ENCODE data around the gene GPR27. TPM values are rescaled to one million over a fixed set of nuclear protein-coding genes. Genes with fewer than 3 reads are reported as not detected.

Gene GPR27
- total RNA-seq, 6 experiments from 2014 or later: 0.09 to 0.37 (median 0.12) TPM; not detected in 1

DNA sequence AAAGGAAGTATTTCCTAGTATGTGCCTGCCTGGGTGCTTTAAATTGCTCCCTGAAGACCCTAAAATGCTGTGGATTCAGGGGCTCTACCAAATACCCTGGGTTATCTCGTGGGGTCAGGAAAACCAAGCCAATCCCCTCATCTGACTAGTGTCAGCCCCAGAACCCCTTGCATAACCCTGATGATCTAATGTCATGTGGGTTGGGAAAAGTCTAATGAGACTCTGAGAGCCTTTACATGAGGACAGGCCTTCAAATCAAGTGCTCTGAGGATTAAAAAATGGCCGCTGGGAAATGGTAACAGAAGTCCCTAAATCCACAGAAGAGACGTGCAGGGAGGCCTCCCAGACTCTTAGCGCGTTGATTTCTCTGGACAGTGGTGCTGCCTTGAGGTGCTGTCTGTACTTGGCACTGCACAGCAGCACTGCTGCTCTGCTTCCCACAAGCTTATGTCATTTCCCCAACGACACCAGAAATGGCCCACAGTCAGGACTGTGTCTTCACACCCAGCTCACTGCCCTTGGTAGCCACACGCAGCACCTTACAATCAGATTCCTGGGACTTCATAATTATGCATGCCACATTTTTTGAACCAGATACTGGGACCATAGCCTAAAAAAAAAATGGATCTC is 45.1 kb upstream of the GPR27 start:
- Histone ChIP-seq H3K9me3 (no peaks in the 10 kb centered on the region), H3K4me3 (no peak overlapping the region), H3K27me3 (no peaks in the 10 kb centered on the region), H3K4me1 (no peaks in the 10 kb centered on the region), H3K27ac (no peak overlapping the region), H3K36me3 (no peaks in the 10 kb centered on the region)
- DNase-seq (no peak), ATAC-seq (peak; percentile 53 to 67 (median 54))
- TF ChIP-seq, protein P1, sequence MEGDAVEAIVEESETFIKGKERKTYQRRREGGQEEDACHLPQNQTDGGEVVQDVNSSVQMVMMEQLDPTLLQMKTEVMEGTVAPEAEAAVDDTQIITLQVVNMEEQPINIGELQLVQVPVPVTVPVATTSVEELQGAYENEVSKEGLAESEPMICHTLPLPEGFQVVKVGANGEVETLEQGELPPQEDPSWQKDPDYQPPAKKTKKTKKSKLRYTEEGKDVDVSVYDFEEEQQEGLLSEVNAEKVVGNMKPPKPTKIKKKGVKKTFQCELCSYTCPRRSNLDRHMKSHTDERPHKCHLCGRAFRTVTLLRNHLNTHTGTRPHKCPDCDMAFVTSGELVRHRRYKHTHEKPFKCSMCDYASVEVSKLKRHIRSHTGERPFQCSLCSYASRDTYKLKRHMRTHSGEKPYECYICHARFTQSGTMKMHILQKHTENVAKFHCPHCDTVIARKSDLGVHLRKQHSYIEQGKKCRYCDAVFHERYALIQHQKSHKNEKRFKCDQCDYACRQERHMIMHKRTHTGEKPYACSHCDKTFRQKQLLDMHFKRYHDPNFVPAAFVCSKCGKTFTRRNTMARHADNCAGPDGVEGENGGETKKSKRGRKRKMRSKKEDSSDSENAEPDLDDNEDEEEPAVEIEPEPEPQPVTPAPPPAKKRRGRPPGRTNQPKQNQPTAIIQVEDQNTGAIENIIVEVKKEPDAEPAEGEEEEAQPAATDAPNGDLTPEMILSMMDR (IDR thresholded peaks at IDR 0.05): no peak
- no peak for TF ChIP-seq POLR2A (IDR thresholded peaks at IDR 0.05)
- 39% methylated on average over 7 of the region's 7 CpGs for WGBS (ENCODE audit: insufficient coverage, low coverage, low lambda C conversion rate, missing lambda C conversion rate)
- intact Hi-C loops (cut with DNase I): no loop called here

DNA sequence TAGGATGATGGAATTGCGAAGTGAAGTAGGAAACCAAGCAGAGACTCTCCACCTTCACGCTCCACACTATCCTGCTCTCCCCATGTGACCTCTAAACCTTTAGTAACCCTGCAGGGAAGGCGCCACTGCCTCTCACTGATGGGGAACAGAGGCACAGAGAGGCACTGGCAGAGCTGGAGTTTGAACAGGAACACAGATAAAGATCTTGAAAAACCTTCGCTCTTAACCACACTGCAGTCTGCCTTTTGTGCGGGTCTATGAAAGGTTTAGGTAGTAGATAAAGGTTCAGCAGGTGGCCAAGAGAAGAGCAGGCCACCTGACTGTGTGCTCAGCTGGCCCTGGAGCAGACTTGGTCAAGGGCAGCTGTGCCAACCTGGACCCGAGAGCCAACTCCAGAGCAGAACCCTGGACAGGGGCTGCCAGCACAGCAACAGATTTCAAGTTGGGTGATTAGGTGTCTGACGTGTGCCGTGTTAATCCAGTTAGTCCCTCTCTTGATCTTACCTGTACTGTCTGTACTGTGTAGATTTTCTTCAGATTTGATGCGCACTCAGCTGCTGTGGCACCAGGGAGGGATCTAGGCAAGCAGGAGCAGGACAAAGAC is 43.6 kb upstream of the GPR27 start:
- no peak overlapping the region for H3K4me3 ChIP-seq
- H3K36me3 ChIP-seq: no peaks in the 10 kb centered on the region
- no peak for TF ChIP-seq POLR2A (IDR thresholded peaks at IDR 0.05)
- TF ChIP-seq, protein P1 (IDR thresholded peaks at IDR 0.05): no peak
- DNase-seq (no peak), ATAC-seq (peak in 2 of 4 donors; percentile 22 to 43)
- WGBS (ENCODE audit: insufficient coverage, low coverage, low lambda C conversion rate, missing lambda C conversion rate): 80% methylated on average over 6 of the region's 9 CpGs
- no peaks in the 10 kb centered on the region for H3K4me1 ChIP-seq
- no peaks in the 10 kb centered on the region for H3K27me3 ChIP-seq
- intact Hi-C loops (cut with DNase I): loop anchor here in 1 of 2 donors (10.0 kb wide), 1 partner anchor 165 kb away; no protein-coding TSS in a partner anchor
- no peaks in the 10 kb centered on the region for H3K9me3 ChIP-seq
- H3K27ac ChIP-seq: no peak overlapping the region

DNA sequence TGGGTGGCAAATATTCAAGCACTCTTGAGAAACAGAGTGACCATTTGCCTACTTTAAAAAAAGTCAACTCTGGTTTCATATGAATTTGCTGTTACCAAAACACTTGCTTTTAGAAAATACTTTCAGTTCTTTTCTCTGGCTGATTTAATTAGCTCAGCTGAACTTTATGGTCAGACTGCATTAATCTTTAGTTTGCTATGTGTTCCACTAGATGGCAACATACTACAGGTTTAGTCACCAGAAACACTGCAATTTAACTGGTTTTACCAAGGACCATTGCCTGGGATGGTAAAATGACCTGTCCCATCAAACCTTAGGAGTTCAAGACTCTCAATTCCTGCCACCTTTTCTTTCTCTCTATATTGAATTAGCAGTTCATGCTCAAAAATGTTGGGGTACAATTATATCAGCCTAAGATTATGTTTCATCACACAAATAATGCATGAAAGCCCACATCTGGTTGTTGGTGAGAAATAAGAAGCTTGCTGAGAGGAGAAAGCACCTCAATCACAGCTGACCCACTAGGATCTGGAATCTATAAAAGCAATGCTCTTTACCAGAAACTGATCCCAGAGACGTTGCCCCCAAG is 42.7 kb upstream of the GPR27 start:
- TF ChIP-seq, protein P1 (IDR thresholded peaks at IDR 0.05): peak; percentile 62 to 70 (median 64)
- TF ChIP-seq POLR2A (IDR thresholded peaks at IDR 0.05): no peak
- Histone ChIP-seq H3K27me3 (no peaks in the 10 kb centered on the region), H3K27ac (no peak overlapping the region), H3K4me1 (no peaks in the 10 kb centered on the region), H3K36me3 (no peaks in the 10 kb centered on the region), H3K4me3 (no peak overlapping the region), H3K9me3 (no peaks in the 10 kb centered on the region)
- WGBS (ENCODE audit: insufficient coverage, low coverage, low lambda C conversion rate, missing lambda C conversion rate): 17% methylated on average over 1 of the region's 1 CpG
- intact Hi-C loops (cut with DNase I): loop anchor here in 1 of 2 donors (10.0 kb wide), 1 partner anchor 164 kb away; no protein-coding TSS in a partner anchor
- DNase-seq (no peak), ATAC-seq (peak; percentile 88 to 92 (median 90))

DNA sequence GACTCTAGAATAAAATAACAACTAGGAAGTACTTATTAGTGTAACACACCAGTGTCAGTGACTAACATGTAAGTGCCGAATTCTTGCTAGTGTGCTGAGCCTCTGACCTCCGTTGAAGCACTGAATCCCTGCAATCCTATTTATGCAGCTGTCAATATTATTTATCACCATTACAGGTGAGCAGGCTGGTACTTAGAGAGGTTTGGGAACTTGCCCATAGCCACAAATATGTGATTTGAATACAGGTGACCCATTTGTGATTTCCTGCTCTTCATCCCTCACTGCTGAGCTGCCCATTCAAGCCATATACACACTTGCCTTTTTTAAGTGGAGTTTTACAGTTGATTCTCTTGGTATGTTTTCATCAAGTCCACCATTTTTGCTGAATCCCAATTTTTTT is 40.6 kb upstream of the GPR27 start:
- H3K4me3 ChIP-seq: no peak overlapping the region
- intact Hi-C loops (cut with DNase I): loop anchor here in 1 of 2 donors (10.0 kb wide), 1 partner anchor 162 kb away; no protein-coding TSS in a partner anchor
- H3K36me3 ChIP-seq: no peaks in the 10 kb centered on the region
- DNase-seq (no peak), ATAC-seq (no peak)
- 64% methylated on average over 2 of the region's 2 CpGs for WGBS (ENCODE audit: insufficient coverage, low coverage, low lambda C conversion rate, missing lambda C conversion rate)
- H3K9me3 ChIP-seq: no peaks in the 10 kb centered on the region
- TF ChIP-seq POLR2A (IDR thresholded peaks at IDR 0.05): no peak
- TF ChIP-seq, protein P1 (IDR thresholded peaks at IDR 0.05): no peak
- H3K4me1 ChIP-seq: no peaks in the 10 kb centered on the region
- H3K27me3 ChIP-seq: no peaks in the 10 kb centered on the region
- no peak overlapping the region for H3K27ac ChIP-seq
